RCC 7860 (cell line): ENCODE results near the gene CHMP6.
"Not testable (repeated sequence)": the region's sequence is repeated elsewhere in the genome, so short reads cannot be mapped to it uniquely, and the experiment has no call there.

Source experiments
- DNase-seq: peaks from one replicate; pipeline ENCODE4 v3.0.0-alpha.2; 2015; ENCODE audit warnings: low spot score
- FAIRE-seq: peaks from 2 replicates; lab custom pipeline; 2012; peaks lifted over from hg19 to GRCh38; lab: Jason Lieb, UNC

Gene CHMP6

DNA sequence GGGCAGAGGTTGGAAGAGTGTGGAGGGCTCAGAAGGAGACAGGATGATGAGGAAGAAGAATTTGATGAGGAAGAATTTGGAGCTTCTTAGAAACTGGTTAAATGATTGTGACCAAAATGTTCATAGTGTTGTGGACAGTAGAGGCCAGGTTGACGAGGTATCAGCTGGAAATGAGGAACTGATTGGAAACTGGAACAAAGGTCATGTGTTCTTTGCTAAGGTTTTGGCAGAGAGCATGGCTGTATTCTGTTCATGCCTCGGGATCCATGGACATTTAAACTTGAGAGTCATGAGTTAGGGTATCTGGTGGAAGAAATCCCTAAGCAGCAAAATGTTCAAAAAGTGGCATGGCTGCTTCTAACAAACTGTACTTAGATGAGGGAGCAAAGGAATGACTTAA is 19.3 kb downstream of the CHMP6 start:
- DNase-seq (no peak), FAIRE-seq (no peak)

DNA sequence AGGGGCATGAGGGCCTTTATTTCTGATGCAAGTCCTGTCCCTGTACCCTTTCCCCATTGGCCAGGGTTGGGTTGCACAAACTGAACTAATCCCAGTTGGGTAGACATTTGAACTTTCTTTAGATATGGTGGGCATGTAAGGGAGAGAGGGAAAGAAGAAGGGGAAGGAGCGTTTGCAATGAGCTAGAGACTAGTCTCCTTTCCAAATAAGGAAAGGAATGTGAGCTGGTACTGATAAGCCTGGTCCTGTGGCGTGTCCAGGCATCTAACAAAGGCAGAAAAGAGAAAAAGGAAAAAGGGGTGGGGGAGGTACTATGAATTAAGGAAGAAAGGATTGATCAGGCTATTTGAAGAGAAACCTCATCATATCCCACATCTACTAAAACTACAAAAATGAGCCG is 20.3 kb downstream of the CHMP6 start:
- no peak for FAIRE-seq

DNA sequence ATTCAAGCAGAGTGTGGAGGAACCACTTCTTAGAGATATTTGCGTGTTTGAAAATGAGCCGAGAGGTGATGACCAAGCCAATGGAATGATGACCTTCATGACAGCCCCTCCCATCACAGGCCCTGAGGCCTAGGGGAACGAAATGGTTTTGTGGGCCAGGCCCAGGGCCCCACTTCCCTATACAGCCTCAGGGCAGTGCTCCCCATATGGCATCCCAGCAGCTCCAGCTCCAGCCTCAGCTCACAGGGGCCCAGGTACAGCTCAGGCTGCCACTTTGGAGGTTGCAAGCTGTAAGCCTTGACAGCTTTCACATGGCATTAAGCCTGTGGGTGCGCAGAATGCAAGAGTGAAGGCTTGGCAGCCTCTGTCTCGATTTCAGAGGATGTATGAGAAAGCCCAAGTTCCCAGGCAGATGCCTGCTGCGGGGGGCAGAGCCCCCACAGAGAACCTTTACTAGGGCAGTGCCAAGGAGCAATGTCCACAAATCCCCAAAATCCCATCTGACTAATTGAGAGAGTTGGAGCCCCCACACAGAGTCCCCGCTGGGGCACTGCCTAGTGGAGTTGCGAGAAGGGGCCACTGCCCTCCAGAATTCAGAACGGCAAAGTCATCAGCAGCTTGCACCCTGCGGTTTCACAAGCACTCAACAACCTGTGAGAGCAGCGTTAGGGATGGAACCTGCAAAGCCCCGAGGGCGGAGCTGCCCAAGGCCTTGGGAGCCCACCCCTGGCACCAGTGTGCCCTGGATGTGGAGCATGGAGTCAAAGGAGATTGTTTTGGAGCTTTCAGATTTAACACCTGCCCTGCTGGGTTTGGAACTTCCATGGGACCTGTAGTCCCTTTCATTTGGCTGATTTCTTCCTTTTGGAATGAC is 21.2 kb downstream of the CHMP6 start:
- FAIRE-seq (no peak), DNase-seq (no peak)

More for the DNA sequence above, 20.3 kb downstream of the CHMP6 start:
- DNase-seq: no peak

DNA sequence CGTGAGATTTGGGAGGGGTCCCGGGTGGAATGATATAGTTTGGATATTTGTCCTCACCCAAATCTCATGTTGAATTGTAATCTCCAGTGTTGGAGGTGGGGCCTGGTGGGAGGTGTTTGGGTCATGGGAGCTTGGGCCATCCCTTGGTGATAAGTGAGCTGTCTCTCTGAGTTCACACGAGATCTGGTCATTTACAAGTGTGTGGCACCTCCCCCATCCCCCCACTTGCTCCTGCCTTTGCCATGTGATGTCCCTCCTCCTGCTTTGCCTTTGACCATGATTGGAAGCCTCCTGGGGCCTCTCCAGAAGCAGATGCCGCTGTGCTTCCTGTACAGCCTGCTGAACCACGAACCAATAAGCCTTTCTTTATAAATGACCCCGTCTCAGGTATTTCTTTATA is 22.0 kb downstream of the CHMP6 start:
- DNase-seq: no peak
- FAIRE-seq: no peak

DNA sequence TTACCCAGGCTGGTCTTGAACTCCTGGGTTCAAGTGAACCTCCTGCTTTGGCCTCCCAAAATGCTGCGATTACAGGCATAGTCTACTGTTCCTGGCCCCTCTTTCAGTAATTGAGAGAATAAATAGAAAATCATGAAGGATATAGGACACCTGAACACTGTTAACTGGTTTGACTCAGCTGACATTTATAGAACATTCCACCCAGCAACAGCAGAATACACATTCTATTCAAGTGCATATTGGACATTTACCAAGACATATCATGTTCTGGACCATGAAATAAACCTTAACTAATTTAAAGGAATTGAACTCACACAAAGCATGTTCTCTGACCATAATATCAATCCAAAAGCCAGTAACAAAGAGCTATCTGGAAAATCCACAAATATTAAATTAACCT is 23.5 kb downstream of the CHMP6 start:
- FAIRE-seq (no peak), DNase-seq (no peak)

- no peak for DNase-seq
- FAIRE-seq: no peak
Measured at GRCh38 chr17:81016575-81016974, 24.9 kb downstream of the CHMP6 start.

DNA sequence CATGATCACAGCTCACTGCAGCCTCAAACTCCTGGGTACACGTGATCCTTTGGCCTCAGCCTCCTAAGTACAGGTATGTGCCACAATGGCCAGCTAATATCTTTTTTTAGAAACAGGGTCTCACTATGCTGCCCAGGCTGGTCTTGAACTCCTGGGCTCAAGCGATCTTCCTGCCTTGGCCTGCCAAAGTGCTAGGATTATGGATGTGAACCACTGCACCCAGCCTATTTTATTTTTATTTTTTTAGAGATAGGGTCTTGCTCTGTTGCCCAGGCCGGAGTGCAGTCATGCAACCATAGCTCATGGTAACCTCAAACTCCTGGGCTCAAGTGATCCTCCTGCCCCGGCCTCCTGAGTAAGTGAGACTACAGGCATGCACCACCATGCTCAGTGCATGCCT is 25.7 kb downstream of the CHMP6 start:
- not testable (repeated sequence) for FAIRE-seq, DNase-seq

DNA sequence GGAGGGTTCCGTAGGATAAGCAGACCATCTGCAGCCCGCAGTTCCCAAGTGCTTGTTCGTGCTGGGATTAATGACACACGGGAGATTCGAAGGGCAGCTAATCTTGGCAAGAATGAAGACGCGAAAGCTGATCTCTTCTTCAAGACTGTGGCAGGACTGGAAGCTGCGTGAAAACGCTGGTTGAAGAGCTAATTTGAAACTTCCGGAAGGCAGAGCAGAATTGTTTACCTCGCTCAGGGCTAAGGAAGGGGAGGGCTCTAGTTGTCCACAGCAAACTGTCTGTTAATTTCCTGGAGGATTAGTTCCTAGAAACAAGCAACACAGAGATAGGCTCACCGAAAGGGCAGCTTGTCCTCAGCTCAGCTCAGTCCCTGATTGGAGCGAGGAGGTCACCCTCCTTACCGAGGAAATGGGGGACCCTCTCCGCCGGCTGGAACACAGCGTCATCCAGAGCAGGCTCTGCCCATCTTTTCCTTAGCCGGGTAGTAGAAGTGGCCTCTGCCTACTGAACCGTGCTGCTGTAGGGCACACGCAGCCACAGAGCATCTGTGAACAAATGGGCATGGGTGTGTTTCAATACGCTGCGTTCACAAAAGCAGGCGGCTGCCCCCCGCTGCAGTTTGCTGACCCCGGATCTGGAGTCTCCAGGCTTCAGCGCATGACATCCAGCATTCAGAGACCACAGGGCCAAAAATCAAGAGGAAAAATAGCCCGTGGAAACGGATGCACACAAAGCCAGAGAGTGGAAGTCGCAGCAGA is 26.6 kb downstream of the CHMP6 start:
- FAIRE-seq (no peak), DNase-seq (no peak)

GRCh38 chr17:81019563-81020442 is 28.2 kb downstream of the CHMP6 start:
- no peak for DNase-seq
- FAIRE-seq: no peak

DNA sequence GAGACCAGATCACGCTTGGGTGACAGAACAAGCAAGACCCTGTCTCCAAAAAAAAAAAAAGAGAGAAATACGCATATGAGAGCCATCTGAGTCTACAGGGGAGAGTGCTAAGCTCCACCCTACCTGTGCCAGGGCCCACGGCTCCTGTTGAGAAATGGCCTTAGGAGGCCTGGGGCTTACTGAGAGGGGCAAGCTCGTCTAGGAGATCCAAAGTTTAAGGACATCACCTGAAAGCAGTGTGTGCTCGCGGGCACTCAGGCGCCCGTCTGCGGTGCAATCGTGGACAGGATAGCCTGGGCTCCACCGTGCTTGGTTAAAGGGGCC is 28.8 kb downstream of the CHMP6 start:
- FAIRE-seq: no peak

DNA sequence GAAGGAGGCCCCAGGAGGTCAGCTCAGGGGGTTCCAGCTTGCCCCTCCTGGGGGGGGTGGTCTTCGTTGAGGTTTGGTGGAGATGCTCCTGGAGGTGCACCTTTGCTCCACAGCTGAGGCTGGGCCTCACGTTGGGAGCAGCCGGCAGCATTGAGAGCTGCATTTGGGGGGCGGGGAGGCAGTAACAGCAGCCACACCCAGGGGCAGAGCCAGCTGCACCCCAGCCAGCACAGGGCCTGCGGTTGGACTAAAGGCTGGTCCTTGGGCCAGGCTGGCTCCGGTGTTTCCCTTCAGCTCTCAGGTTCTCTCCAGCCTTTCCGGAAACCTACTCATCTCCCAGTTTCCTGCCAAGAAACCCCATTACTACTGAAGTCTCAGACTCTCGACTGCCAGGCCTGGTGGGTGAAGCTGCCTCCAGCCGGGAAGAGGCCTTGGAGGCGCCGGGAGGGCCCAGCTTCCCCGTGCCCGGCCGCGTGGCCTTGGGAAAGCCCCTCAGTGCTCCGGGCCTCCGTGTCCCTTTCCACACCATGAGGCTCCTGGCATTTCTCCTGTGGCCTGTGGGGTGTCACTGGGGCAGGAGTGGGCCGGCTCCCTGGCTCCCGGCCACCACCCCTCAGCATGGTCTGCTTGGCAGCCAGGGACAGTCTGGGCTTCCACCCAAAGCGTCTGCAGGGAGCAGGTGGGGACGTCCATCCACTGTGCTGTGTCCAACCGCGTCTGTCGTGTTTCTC is 29.3 kb downstream of the CHMP6 start:
- FAIRE-seq (no peak), DNase-seq (no peak)

More for the DNA sequence above, 28.8 kb downstream of the CHMP6 start:
- DNase-seq: no peak

DNA sequence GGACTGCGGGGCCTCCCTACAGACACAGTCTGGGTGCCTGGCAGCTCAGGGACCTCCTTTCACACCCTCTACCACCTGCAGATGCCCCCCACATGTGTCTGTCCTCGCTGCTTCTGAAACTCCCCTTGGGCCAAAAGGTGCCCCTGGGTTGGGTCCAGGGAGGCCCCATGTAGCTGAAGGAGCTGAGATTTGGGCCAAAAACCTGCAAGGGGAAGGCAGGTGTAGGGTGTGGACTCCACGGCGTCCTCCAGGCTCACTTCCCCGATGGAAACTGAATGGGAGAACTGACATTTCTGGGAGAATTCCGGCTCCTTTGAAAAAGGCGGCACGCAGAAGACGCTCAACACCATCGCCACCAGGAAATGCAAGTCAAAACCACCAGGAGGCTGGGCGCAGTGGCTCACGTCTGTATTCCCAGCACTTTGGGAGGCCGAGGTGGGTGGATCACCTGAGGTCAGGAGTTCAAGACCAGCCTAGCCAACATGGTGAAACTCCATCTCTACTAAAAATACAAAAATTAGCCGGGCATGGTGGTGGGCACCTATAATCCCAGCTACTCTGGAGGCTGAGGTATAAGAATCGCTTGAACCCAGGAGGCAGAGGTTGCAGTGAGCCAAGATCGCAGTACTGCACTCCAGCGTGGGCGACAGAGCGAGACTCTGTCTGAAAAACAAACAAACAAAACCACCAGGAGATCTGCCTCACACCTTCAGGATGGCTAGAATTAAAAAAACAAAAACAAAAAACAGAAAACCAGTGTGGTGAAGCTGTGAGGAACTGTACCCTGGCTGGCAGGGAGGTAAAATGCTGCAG is 30.1 kb downstream of the CHMP6 start:
- no peak for DNase-seq
- FAIRE-seq: no peak

- DNase-seq (no peak), FAIRE-seq (no peak)
Measured at GRCh38 chr17:81022344-81022676, 30.7 kb downstream of the CHMP6 start.

DNA sequence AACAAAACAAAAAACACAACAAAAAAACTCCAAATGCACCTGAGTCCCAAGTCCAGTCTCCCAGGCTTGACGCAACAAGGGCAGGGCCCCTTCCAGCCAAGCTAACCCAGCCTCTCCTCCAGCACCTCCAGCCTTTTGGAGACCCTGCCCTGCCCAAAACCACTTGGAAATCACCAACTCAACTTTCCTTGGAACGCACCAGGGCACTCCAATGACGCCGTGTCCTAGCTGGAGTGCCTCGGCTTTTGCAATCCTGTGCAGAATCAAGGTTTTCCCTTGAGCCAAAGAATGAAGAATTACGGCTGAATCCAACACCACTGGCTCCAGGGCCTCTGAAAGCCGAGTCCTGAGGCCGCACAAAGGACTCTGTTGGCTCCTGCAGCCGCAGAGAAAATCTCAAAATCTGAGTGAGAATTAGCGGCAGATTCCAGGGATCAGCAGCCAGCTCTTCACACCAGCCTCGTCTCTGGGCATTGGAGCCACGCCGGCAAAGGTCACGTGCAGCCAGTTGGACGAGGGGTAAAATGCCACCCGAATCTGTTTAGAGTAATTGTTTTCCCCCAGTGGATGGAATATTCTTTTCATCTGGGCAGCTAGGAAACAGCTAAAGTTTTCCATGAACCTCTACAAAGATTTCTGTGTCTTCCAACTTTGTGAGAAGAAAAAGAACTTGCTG is 33.6 kb downstream of the CHMP6 start:
- FAIRE-seq (no peak), DNase-seq (no peak)

DNA sequence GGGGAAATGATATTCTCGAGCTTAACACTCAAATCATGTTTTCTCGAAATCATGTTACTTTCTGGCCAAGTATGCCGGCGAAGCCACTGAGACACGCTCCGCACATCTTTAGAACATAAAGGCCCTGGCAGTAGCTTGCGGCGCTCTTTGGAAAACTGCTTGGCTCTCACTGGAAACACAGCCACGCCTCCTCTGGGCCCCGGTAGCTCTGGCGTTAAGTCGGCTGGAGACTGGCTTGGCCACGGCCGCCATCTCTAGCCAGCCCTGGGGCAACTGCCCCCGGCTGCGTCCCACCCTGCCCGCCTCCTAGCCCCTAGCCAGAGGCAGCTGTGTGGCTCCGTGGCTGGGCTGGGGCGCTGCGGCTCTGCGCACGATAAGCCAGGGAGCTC is 34.1 kb downstream of the CHMP6 start:
- DNase-seq: no peak
- no peak for FAIRE-seq

- FAIRE-seq (no peak), DNase-seq (no peak)
Measured at GRCh38 chr17:81026266-81027036, 34.8 kb downstream of the CHMP6 start.

GRCh38 chr17:81027038-81027437 is 35.4 kb downstream of the CHMP6 start:
- DNase-seq (no peak), FAIRE-seq (no peak)

DNA sequence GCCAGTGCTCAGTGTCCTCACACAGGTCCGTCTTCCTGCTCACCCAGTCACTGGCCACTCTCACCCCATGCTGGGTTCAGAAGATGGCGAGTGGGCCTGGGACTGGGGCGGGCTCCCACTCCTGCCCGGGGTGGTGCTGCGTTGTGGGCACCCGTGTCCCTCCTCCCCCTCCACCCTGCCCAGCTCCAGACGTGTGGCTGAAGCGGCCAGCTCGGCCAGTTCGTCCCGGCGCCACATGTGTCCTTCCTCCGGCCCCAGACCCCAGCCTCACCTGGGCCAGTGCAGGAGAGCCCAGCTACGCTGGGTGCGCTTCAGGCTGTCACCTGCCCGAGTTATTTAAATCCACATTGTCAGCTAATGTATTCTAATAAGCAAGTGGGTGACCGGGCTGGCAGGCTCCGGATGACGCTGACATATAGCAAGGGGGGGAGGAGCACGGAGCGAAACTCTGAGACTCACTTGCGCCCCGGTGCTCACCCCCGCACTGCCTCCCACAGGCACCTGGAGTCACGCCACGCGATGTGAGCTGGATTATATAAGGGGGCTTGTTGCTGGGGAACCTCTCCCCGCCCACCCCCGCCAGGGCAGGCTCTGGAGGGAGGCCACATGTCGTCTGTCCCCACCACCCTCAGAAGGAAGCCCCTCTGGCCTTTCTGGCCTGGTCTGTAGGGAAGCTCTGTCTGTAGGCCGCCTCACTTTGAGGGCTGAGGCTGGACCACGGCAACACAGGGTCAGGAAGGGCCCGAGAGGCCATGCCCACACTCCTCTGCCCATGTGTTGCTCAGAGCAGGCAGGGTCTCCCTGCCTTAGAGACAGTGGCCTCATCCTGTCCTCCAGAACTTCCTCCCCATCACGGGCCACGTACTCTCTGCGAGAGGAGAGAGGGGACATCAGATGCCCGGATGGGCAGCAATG is 36.2 kb downstream of the CHMP6 start:
- FAIRE-seq: no peak
- no peak for DNase-seq
